Nephron (organoid): ENCODE data around the gene NAV2.

Source experiments
- H3K27ac Mint-ChIP-seq, 3 experiments: 2 replicates each; pipeline ENCODE4 v1.8.0; 2020; ENCODE audit warnings: mixed read lengths in 3 of 3, mild to moderate bottlenecking in 2 of 3, moderate library complexity in 1 of 3
- H3K27me3 Mint-ChIP-seq: 2 replicates; pipeline ENCODE4 v1.8.0; 2021; ENCODE audit warnings: low read depth, mild to moderate bottlenecking, moderate library complexity, mixed read lengths
- H3K36me3 Mint-ChIP-seq: 2 replicates; pipeline ENCODE4 v1.8.0; 2020; ENCODE audit warnings: low read depth, mixed read lengths
- H3K4me1 Mint-ChIP-seq: 2 replicates; pipeline ENCODE4 v1.8.0; 2020; ENCODE audit warnings: mixed read lengths
- H3K4me3 Mint-ChIP-seq, 3 experiments: 2 replicates each; pipeline ENCODE4 v1.8.0; 2020; ENCODE audit warnings: mild to moderate bottlenecking in 3 of 3, mixed read lengths in 3 of 3, moderate library complexity in 2 of 3
- H3K9me3 Mint-ChIP-seq: 2 replicates; pipeline ENCODE4 v1.8.0; 2020; ENCODE audit warnings: mixed read lengths
- CTCF ChIP-seq, 3 experiments: fragments of 200-600 bp; sonication (generic); IDR thresholded peaks; one replicate each; pipeline ENCODE4 v1.5.0; 2021; ENCODE audit warnings: antibody characterized with exemption in 3 of 3; ENCODE audit not compliant: unreplicated experiment in 3 of 3

NAV2 gene

DNA sequence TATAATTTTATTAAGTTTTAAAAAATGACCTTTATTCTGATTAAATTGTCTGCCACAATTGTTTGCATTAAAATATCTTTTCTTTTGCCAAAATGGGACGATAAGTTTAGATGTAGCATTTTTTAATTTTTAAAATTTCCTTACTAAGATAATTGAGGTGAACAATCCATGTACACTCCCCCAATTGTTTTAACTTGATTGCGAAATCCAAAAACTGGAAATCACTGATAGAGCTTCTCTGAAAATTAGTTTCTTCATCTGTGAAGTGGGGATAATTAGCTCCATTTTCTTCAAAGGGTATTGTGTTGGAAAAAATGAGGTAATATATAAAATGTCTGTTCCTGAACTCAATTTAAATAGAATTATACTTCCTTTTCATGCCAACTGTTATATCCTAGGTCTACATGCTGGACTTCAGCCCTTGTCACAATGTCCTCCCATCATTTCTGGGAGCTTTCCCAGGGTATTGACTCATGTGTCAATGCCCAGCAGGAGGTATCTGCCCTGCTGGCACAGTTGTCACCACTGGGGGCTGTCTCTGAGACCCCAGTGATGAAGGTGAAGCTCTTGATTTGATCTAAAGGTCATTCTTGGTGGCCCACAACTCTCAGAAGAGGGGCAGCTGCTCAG lies 28.7 kb upstream of the NAV2 start:
- Mint-ChIP-seq H3K27ac (no peak overlapping the region), H3K9me3 (no peaks in the 10 kb centered on the region), H3K27me3 (peaks cover 32% of the 10 kb centered on the region), H3K36me3 (no peaks in the 10 kb centered on the region), H3K4me3 (no peak overlapping the region), H3K4me1 (peaks cover 19% of the 10 kb centered on the region)
- no peak for TF ChIP-seq CTCF (IDR thresholded peaks at IDR 0.05; ENCODE audit: unreplicated experiment in 3 of 3)

- Mint-ChIP-seq H3K27me3 (peaks cover 27% of the 10 kb centered on the region), H3K36me3 (no peaks in the 10 kb centered on the region), H3K4me3 (no peak overlapping the region), H3K4me1 (no peaks in the 10 kb centered on the region), H3K27ac (no peak overlapping the region), H3K9me3 (no peaks in the 10 kb centered on the region)
- TF ChIP-seq CTCF (IDR thresholded peaks at IDR 0.05; ENCODE audit: unreplicated experiment in 3 of 3): no peak
Observed at GRCh38 chr11:19686234-19686633, 26.4 kb upstream of the NAV2 start.

- no peaks in the 10 kb centered on the region for H3K4me1 Mint-ChIP-seq
- no peaks in the 10 kb centered on the region for H3K36me3 Mint-ChIP-seq
- TF ChIP-seq CTCF (IDR thresholded peaks at IDR 0.05; ENCODE audit: unreplicated experiment in 3 of 3): no peak
- H3K27me3 Mint-ChIP-seq: peaks cover 21% of the 10 kb centered on the region
- H3K9me3 Mint-ChIP-seq: no peaks in the 10 kb centered on the region
- H3K27ac Mint-ChIP-seq: no peak overlapping the region
- no peak overlapping the region for H3K4me3 Mint-ChIP-seq
Observed at GRCh38 chr11:19687392-19687791, 25.2 kb upstream of the NAV2 start.

- no peak for TF ChIP-seq CTCF (IDR thresholded peaks at IDR 0.05; ENCODE audit: unreplicated experiment in 3 of 3)
Observed at GRCh38 chr11:19689281-19690000, 23.2 kb upstream of the NAV2 start.

GRCh38 chr11:19690885-19691284 lies 21.8 kb upstream of the NAV2 start:
- Mint-ChIP-seq H3K9me3 (no peaks in the 10 kb centered on the region), H3K27ac (no peak overlapping the region), H3K4me3 (no peak overlapping the region), H3K4me1 (peaks cover 2% of the 10 kb centered on the region), H3K36me3 (no peaks in the 10 kb centered on the region), H3K27me3 (peaks cover 18% of the 10 kb centered on the region)
- TF ChIP-seq CTCF (IDR thresholded peaks at IDR 0.05; ENCODE audit: unreplicated experiment in 3 of 3): no peak

More at GRCh38 chr11:19689281-19690000, 23.2 kb upstream of the NAV2 start:
- H3K27me3 Mint-ChIP-seq: peaks cover 21% of the 10 kb centered on the region
- no peak overlapping the region for H3K27ac Mint-ChIP-seq
- H3K36me3 Mint-ChIP-seq: no peaks in the 10 kb centered on the region
- H3K4me3 Mint-ChIP-seq: no peak overlapping the region
- H3K9me3 Mint-ChIP-seq: no peaks in the 10 kb centered on the region
- no peaks in the 10 kb centered on the region for H3K4me1 Mint-ChIP-seq
